Measurements from ENCODE around the gene CD48.
A peak's percentile ranks its signal among the peaks of the same experiment; 100 is the strongest.
"Not testable (repeated sequence)": the region's sequence is repeated elsewhere in the genome, so short reads cannot be mapped to it uniquely, and the experiment has no call there.

Gene CD48

GRCh38 chr1:160652924-160653619 is 58.5 kb downstream of the CD48 start:
- no peak for DNase-seq (ENCODE audit: low read depth in 2 of 2)

- not testable (repeated sequence) for DNase-seq (ENCODE audit: low read depth in 2 of 2)
These were observed 59.5 kb downstream of the CD48 start for GRCh38 chr1:160652065-160652641.

DNA sequence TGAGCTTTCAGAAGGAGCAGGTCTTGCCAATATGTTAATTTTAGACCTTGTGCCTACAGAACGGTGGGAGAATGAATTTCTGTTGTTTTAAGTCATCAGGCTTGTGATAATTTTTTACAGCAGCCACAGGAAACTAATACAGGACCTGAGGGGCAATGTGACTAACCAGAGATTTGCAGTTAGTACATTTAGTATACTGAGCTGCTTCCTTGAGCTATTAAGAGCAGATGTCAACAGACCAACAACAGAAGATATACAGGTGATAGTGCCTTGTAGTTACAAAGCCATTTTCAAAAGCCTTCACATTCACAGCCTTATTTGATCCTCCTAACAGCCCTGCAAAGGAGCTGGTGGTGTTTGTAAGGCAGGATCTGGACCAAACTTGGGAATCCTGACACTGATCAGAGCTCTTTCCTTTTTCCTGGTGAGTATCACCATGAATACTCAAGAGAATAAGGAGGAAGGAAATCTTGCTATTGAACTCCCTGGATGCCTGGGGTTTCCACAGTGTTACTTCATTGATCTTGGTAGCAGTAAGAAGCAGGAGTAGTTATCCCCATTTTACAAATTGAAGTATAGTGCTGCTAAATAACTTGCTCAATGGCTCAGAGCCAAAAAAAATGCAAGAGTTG is 60.1 kb downstream of the CD48 start:
- DNase-seq (ENCODE audit: low read depth in 2 of 2) = no peak

DNA sequence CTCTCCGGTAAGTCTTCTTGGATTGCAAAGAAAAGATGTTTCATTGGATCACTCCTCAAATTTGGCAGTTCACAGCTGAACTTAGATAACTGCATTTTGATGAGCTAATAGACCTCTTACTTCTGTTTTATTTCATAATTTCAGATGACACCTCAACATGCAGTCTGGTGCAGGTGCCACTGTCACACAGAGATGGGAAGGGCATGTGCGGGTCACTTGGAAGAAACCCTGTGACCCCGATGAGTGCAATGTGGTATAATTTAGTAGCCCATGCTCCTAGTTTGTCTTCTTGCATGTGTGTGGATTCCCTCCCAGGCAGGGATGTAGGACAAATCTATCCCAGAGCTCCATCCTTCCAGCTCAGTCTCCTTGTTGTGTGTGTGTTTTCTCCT is 64.3 kb downstream of the CD48 start:
- DNase-seq (ENCODE audit: low read depth in 2 of 2) = no peak

- DNase-seq (ENCODE audit: low read depth in 2 of 2) = peak in 1 of 2 experiments; percentile 50
These were observed 64.8 kb downstream of the CD48 start, which contains the start of gene SLAMF1 for GRCh38 chr1:160646711-160647328. Gene SLAMF1 (minus strand): TSS chr1:160647044. CDS start chr1:160646945, 99 bp downstream.

GRCh38 chr1:160646180-160646579 is 65.4 kb downstream of the CD48 start:
- no peak for DNase-seq (ENCODE audit: low read depth in 2 of 2)

DNA sequence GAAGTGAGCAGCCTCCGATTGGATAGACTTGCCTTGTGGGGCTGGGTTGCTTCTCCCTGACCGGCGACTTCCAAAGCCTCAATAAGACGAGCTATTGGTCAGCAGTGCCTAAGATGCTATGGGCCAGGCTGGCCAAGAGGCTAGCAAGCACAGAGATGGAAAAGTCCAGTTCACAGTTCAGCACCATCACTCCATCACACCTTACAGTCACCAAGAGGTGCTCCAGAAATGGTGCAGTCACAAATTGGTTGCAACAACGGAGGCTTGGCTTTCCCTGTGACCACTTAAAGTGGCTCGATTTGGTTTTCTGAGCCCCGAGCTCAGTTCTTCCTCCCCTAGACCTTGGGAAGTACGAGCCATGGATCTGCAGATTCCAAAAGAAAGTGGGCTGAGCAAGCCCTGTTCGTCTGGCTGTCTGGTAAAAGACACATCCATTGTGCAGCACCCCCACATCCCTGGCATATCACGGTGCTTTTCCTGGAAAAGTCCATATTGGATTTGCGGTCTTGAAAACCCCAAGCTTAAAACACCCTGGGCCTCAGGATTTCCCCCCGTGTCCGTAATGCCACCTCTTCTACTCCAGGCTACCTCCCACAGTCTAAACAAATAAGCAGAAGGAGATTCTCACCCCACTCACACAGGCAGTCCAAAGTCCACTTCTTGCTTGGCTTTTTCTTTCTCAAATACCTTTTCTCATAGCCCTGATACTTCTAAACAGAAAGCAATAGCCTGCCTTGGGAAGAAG is 66.1 kb downstream of the CD48 start:
- DNase-seq (ENCODE audit: low read depth in 2 of 2) = no peak

- no peak for DNase-seq (ENCODE audit: low read depth in 2 of 2)
These were observed 67.2 kb downstream of the CD48 start for GRCh38 chr1:160644399-160644798.

DNA sequence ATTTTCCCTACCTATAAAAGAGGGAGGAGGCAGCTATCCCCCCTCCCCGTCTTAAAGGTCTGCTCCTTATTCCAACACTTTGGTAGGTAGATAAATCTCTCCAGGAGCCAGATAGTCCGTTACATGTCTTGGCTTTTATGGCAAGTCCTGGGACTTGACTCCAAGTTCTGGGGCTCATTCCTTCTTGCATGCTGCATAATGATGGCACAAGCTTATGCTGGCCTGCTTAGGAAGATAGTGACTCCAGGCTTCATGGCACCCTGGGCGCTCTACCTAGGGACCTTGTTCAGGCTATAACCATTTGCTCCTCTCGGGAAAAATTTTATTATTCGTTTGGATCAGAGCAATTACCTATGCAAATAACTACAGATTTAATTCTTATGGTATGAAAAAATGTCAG is 68.5 kb downstream of the CD48 start:
- DNase-seq (ENCODE audit: low read depth in 2 of 2) = no peak

GRCh38 chr1:160642281-160642644 is 69.4 kb downstream of the CD48 start:
- no peak for DNase-seq (ENCODE audit: low read depth in 2 of 2)

GRCh38 chr1:160641323-160642280 is 70.0 kb downstream of the CD48 start:
- DNase-seq (ENCODE audit: low read depth in 2 of 2) = no peak

DNA sequence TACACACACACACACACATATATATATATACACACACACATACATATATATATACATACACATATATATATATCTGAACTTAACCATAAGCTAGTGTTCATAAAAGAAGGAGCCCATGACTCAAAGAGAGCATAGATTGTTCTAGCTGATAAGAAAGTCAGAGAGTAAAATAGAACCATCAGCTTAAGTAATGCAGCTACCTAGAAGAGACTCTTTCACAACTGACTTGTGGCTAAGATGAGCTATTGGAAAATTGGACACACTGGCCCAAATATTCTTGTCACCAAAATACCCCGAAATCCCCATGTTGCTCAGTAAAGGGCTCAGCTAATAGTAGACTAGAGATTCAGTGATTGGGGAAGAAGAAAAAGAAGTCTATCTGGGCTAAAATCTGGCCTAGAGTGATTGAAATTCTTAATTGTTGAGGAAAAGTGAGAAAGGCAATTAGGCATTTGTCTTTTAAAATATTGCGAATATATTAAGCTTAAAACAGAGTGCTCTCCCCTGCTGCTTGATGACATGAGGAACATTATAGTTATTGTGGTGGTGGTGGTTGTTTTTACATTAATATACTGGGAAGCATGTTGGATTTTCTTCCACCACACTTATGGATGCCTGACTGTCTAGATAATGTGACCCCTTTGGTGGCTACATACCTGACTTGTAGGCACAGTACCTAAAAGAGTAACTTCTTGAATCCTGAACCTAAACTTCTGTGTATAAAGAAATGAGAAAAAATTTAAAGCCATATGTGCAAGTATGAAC is 71.1 kb downstream of the CD48 start:
- DNase-seq (ENCODE audit: low read depth in 2 of 2) = no peak

- no peak for DNase-seq (ENCODE audit: low read depth in 2 of 2)
These were observed 72.0 kb downstream of the CD48 start for GRCh38 chr1:160639652-160640051.

DNA sequence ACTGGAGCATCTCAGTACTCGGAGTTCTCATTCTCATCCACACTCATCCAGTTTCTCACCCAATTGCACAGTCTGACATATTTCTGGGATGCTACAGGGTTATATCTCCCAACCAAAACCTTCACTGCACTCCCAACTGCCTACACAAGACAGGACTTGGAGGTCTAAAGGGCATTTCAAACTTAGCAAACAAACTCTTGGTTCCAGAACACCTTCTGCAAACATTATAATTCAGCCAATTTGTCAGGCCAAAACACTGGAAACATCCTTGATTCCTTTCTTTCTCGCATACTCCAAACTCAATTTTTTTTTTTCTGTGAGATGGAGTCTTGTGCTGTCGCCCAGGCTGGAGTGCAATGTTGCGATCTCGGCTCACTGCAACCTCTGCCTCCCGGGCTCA is 72.7 kb downstream of the CD48 start:
- DNase-seq (ENCODE audit: low read depth in 2 of 2) = no peak

- no peak for DNase-seq (ENCODE audit: low read depth in 2 of 2)
These were observed 73.1 kb downstream of the CD48 start for GRCh38 chr1:160638540-160638857.

- DNase-seq (ENCODE audit: low read depth in 2 of 2) = no peak
These were observed 73.6 kb downstream of the CD48 start for GRCh38 chr1:160637821-160638539.

DNA sequence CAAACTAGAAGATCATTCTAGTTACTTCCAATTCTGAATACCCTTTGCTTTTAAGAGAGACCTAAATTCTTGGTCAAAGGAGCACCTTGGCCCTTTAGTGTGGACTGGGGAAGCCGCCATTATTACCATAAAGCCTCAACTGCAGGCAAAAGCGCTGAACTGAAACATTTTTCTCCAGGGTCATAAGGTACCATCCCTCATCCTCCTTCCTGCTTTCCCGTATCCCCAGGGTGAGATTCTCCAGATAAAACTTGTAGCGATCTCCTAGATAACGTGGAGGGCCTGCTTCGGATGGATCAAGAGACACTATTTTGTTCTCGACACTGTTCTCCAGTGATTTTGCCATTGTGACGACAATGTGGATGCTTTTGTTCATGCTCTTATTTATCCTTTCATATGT is 74.6 kb downstream of the CD48 start:
- no peak for DNase-seq (ENCODE audit: low read depth in 2 of 2)

DNA sequence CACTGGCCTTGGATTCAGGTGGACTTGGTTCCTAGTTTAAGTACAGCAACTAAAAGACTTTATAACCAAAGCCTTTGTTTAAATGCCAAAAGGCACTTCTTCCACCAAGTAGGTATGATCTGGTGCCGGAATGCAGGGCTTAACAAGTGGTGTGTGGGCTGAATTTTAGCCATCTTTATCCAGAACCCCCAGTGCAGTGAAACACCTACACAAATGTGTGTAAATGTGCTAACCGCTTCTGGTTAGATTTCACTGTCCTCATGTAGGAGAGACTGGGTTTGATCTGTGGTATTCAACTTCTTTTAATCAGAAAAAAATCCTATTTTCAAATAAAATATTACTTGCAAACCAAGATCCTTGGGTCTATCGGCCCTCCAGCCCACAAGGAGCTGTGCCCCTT is 75.1 kb downstream of the CD48 start:
- no peak for DNase-seq (ENCODE audit: low read depth in 2 of 2)

GRCh38 chr1:160636076-160636475 is 75.5 kb downstream of the CD48 start:
- DNase-seq (ENCODE audit: low read depth in 2 of 2) = no peak
